ENCODE results near the gene SLC47A2. TPM values are rescaled to one million over a fixed set of nuclear protein-coding genes. Genes with fewer than 3 reads are reported as not detected.

Gene SLC47A2
- total and polyA plus RNA-seq, 2 donors (not counting 1 experiment from before 2014, with no cell fraction given) = not detected

DNA sequence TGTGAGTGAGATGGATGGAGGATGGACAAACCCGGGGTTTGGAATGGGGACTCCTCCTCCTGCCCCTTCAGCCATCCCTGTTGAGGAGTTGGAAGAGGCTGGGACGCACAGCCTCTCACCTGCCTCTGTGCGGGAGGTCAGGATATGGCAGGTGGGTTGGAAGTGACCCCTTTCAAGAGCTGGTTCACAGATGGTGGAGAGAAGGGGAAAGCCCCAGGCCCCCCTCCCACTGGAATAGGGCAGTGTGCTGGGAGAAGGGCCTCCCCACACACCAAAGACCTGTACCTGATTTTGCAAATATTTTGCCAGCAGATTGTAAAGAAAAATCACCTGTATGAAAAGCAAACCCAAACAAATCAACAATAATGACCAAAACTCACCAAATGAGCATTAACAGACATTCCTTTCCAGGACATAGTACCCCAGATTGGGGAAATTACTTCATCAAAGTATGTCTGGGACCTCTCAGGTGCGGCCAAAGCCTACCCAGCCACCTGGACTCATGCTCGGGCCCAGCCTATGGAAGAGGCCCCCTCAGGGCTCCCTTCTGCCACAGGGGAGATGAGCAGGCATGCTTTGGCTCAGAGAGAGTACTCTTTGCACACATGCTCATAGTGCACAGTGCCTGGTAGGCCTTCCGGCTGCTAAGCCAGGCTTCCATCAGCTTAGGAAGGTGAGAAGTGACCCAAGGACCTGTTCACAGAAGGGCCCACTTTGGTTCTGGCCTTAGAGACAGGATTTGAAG lies 7.8 kb downstream of the SLC47A2 start:
- no peak overlapping the region for H3K9ac ChIP-seq (ENCODE audit: insufficient read depth, low read length)
- no peaks in the 10 kb centered on the region for H3K9me3 ChIP-seq (ENCODE audit: control insufficient read depth, insufficient read depth, low read depth, low read length)
- H3K27me3 ChIP-seq (ENCODE audit: control insufficient read depth, insufficient read depth, low read length) = no peaks in the 10 kb centered on the region
- no peaks in the 10 kb centered on the region for H3K79me2 ChIP-seq (ENCODE audit: control insufficient read depth, insufficient read depth, low read length)
- H3K36me3 ChIP-seq (ENCODE audit: control insufficient read depth, insufficient read depth, low read length) = no peaks in the 10 kb centered on the region
- TF ChIP-seq EZH2 (IDR thresholded peaks at IDR 0.05; ENCODE audit: low read length, missing control alignments) = no peak
- TF ChIP-seq, protein P1, sequence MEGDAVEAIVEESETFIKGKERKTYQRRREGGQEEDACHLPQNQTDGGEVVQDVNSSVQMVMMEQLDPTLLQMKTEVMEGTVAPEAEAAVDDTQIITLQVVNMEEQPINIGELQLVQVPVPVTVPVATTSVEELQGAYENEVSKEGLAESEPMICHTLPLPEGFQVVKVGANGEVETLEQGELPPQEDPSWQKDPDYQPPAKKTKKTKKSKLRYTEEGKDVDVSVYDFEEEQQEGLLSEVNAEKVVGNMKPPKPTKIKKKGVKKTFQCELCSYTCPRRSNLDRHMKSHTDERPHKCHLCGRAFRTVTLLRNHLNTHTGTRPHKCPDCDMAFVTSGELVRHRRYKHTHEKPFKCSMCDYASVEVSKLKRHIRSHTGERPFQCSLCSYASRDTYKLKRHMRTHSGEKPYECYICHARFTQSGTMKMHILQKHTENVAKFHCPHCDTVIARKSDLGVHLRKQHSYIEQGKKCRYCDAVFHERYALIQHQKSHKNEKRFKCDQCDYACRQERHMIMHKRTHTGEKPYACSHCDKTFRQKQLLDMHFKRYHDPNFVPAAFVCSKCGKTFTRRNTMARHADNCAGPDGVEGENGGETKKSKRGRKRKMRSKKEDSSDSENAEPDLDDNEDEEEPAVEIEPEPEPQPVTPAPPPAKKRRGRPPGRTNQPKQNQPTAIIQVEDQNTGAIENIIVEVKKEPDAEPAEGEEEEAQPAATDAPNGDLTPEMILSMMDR (conservative IDR thresholded peaks at IDR 0.05 in 1 of 2, IDR thresholded peaks at IDR 0.05 in 1 of 2; ENCODE audit: low read depth in 1 of 2, low read length in 2 of 2) = no peak
- no peak overlapping the region for H3K4me2 ChIP-seq (ENCODE audit: extremely low read depth, insufficient read depth, low read length)
- DNase-seq (ENCODE audit: low read depth in 2 of 2) = no peak
- H2AFZ ChIP-seq (ENCODE audit: low read length) = no peak overlapping the region
- no peaks in the 10 kb centered on the region for H3K4me1 ChIP-seq (ENCODE audit: control insufficient read depth, extremely low read depth, insufficient read depth, low read length)
- no peak overlapping the region for H3K27ac ChIP-seq (ENCODE audit: insufficient read depth, low read length)
- no peaks in the 10 kb centered on the region for H4K20me1 ChIP-seq (ENCODE audit: control insufficient read depth, extremely low read depth, insufficient read depth, low read length)
- no peak overlapping the region for H3K4me3 ChIP-seq (replicated peaks in 1 of 4; ENCODE audit: control extremely low read depth in 1 of 4, insufficient read depth in 1 of 4, low read depth in 3 of 4, low read length in 4 of 4)

DNA sequence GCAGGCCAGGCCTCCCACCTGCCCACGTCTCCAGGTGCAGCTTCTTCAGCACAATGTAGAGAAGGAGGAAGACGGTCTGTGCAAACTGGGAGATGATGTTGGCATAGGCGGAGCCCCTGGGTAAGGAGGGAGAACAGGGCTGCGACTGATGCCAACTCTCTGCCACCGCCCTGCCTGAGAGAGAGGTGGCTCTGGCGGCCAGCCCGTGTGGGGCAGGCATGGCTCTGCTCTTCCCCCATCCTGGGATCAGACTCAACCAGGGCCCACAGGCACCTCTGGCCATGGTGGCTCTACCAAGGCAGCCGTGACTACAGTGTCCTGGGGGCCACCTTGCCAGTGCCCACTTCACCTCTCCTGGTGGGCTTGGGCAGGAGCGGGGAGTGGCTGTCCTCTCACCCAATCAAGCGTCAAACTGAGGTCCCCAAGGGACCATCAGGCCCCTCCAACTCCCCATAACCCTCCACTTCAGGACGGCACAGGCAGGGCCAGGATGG lies 8.6 kb downstream of the SLC47A2 start:
- Histone ChIP-seq H4K20me1 (ENCODE audit: control insufficient read depth, extremely low read depth, insufficient read depth, low read length) (no peaks in the 10 kb centered on the region), H3K79me2 (ENCODE audit: control insufficient read depth, insufficient read depth, low read length) (no peaks in the 10 kb centered on the region), H3K9me3 (ENCODE audit: control insufficient read depth, insufficient read depth, low read depth, low read length) (no peaks in the 10 kb centered on the region), H3K4me2 (ENCODE audit: extremely low read depth, insufficient read depth, low read length) (no peak overlapping the region), H3K4me1 (ENCODE audit: control insufficient read depth, extremely low read depth, insufficient read depth, low read length) (no peaks in the 10 kb centered on the region), H2AFZ (ENCODE audit: low read length) (no peak overlapping the region), H3K27me3 (ENCODE audit: control insufficient read depth, insufficient read depth, low read length) (no peaks in the 10 kb centered on the region), H3K27ac (ENCODE audit: insufficient read depth, low read length) (no peak overlapping the region), H3K4me3 (replicated peaks in 1 of 4; ENCODE audit: control extremely low read depth in 1 of 4, insufficient read depth in 1 of 4, low read depth in 3 of 4, low read length in 4 of 4) (no peak overlapping the region), H3K9ac (ENCODE audit: insufficient read depth, low read length) (no peak overlapping the region), H3K36me3 (ENCODE audit: control insufficient read depth, insufficient read depth, low read length) (no peaks in the 10 kb centered on the region)
- TF ChIP-seq, protein P1 (conservative IDR thresholded peaks at IDR 0.05 in 1 of 2, IDR thresholded peaks at IDR 0.05 in 1 of 2; ENCODE audit: low read depth in 1 of 2, low read length in 2 of 2) = no peak
- TF ChIP-seq EZH2 (IDR thresholded peaks at IDR 0.05; ENCODE audit: low read length, missing control alignments) = no peak
- no peak for DNase-seq (ENCODE audit: low read depth in 2 of 2)

DNA sequence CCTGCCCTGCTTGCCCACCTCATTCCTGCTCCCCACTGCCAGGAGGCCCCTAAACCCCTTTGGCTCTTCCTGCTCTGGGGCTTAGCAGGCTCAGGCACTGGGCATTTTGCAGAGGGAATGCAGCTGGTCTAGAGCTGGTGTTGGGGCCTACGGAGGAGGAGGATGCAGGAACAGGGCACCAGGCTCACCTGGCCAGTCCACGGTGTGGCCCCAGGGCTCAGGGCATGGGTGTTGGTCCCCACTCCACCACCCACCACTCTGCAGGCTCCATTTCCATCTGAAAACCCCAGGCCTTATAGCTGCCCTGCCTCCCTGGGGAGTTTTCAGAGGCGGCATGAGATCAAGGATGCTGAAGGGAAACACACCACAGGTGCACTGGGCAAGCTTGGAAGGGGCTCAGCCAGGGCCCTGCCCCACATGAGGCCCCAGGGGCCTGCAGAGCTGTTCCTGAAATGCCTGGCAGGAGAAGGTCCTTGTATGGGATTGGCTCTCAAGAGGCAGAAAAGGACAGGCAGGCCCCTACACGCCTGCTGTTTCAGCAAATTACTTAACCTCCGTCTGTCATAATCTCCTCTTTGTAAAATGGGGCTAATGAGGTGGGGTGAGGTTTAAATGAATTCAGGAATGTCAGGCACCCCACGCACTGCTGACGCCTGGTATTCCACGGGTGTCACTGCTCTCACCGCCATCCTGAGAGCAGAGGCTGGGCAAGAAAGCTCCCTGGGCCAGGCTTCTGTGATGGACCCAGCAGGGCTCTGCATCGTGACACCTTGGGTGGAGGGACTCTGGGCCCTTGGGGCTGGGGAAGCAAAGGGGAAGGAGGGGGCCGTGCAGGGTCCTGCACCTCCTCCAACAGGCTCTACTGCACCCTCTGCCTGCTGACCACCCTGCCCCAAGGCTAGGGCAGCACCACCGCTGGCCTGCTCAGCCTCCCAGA lies 9.3 kb downstream of the SLC47A2 start:
- Histone ChIP-seq H3K79me2 (ENCODE audit: control insufficient read depth, insufficient read depth, low read length) (no peaks in the 10 kb centered on the region), H3K9ac (ENCODE audit: insufficient read depth, low read length) (no peak overlapping the region), H3K4me3 (replicated peaks in 1 of 4; ENCODE audit: control extremely low read depth in 1 of 4, insufficient read depth in 1 of 4, low read depth in 3 of 4, low read length in 4 of 4) (no peak overlapping the region), H3K4me1 (ENCODE audit: control insufficient read depth, extremely low read depth, insufficient read depth, low read length) (no peaks in the 10 kb centered on the region), H2AFZ (ENCODE audit: low read length) (no peak overlapping the region), H3K27me3 (ENCODE audit: control insufficient read depth, insufficient read depth, low read length) (no peaks in the 10 kb centered on the region), H3K27ac (ENCODE audit: insufficient read depth, low read length) (no peak overlapping the region), H4K20me1 (ENCODE audit: control insufficient read depth, extremely low read depth, insufficient read depth, low read length) (no peaks in the 10 kb centered on the region), H3K4me2 (ENCODE audit: extremely low read depth, insufficient read depth, low read length) (no peak overlapping the region), H3K9me3 (ENCODE audit: control insufficient read depth, insufficient read depth, low read depth, low read length) (no peaks in the 10 kb centered on the region), H3K36me3 (ENCODE audit: control insufficient read depth, insufficient read depth, low read length) (no peaks in the 10 kb centered on the region)
- TF ChIP-seq, protein P1 (conservative IDR thresholded peaks at IDR 0.05 in 1 of 2, IDR thresholded peaks at IDR 0.05 in 1 of 2; ENCODE audit: low read depth in 1 of 2, low read length in 2 of 2) = no peak
- TF ChIP-seq EZH2 (IDR thresholded peaks at IDR 0.05; ENCODE audit: low read length, missing control alignments) = no peak
- no peak for DNase-seq (ENCODE audit: low read depth in 2 of 2)
